Activated T-helper 17 cell treated with anti-CD3 and anti-CD28 coated beads, Interleukin-2, amount 50 U/mL, for 72 hours (primary cell): Measurements from ENCODE around the gene LCN6. TPM values are rescaled to one million over a fixed set of nuclear protein-coding genes. Genes with fewer than 3 reads are reported as not detected.
"Not testable (repeated sequence)": the region's sequence is repeated elsewhere in the genome, so short reads cannot be mapped to it uniquely, and the experiment has no call there.

ENCODE experiments used
- ATAC-seq: fragments of 150-1000 bp; cut with Tn5 transposase; replicated peaks from 2 replicates; pipeline ENCODE4 v1.10.0; 2021; ENCODE audit warnings: mild to moderate bottlenecking, moderate library complexity
- H3K27ac Mint-ChIP-seq: one replicate; pipeline ENCODE4 v1.8.0; 2022; ENCODE audit warnings: mixed read lengths
- H3K27me3 Mint-ChIP-seq: one replicate; pipeline ENCODE4 v1.8.0; 2022; ENCODE audit warnings: mixed read lengths
- H3K36me3 Mint-ChIP-seq: one replicate; pipeline ENCODE4 v1.8.0; 2022; ENCODE audit warnings: low read depth, mild to moderate bottlenecking, mixed read lengths
- H3K4me1 Mint-ChIP-seq: one replicate; pipeline ENCODE4 v1.8.0; 2022; ENCODE audit warnings: mixed read lengths
- H3K4me3 Mint-ChIP-seq: one replicate; pipeline ENCODE4 v1.8.0; 2022; ENCODE audit warnings: mild to moderate bottlenecking, mixed read lengths
- H3K9me3 Mint-ChIP-seq: one replicate; pipeline ENCODE4 v1.8.0; 2022; ENCODE audit warnings: mixed read lengths
- total RNA-seq, 2 donors: library from RNA; stranded (reverse); gene quantifications; one replicate each; pipeline ENCODE4 v1.2.3, GENCODE V29; 2022

LCN6 gene, protein sequence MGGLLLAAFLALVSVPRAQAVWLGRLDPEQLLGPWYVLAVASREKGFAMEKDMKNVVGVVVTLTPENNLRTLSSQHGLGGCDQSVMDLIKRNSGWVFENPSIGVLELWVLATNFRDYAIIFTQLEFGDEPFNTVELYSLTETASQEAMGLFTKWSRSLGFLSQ
- not detected for total RNA-seq

DNA sequence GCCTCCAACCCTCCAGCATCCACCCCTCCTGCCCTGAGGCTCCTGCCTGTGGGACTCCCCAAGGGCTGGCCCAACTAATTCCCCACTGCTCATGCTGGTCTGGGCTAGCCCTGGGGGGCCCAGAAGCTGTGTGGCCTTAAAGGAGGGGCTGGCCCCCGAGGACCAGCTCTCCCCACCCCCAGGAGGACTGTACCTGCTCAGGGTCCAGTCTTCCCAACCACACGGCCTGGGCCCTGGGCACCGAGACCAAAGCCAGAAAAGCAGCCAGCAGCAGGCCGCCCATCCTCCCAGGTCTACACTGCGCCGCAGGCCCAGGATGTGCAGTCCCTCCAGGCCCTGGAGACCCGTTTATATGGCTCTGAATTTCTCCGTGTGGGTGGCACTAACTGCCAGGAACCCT lies at the start of gene LCN6:
Gene LCN6 (minus strand): TSS at position 325 of the 400 bp plus-strand sequence. CDS start 42 bp downstream, at position 283.
- no peak within 1 kb of the TSS for H3K27ac Mint-ChIP-seq

DNA sequence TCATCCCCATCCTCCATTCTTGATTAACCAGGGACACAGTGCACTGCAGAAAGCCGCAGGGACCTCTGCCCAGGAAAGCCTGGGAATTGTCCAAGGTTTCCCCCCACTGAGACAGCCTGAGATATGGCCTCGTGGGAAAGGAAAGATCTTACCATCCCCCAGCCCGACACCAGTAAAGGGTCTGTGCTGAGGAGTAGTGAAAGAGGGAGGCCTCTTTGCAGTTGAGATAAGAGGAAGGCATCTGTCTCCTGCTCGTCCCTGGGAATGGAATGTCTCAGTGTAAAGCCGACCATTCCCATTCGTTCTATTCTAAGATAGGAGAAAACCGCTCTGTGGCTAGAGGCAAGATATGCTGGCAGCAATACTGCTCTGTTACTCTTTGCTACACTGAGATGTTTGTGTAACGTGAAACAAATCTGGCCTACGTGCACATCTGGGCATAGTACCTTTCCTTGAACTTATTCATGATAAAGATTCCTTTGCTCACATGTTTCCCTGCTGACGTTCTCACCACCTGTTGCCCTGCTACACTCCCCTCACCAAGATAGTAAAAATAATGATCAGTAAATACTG lies 48.5 kb upstream of the LCN6 start:
- H3K27ac Mint-ChIP-seq, ATAC-seq, H3K4me1 Mint-ChIP-seq, H3K9me3 Mint-ChIP-seq, H3K27me3 Mint-ChIP-seq, H3K4me3 Mint-ChIP-seq, H3K36me3 Mint-ChIP-seq: not testable (repeated sequence)

More for the DNA sequence above, at the start of gene LCN6:
- H3K36me3 Mint-ChIP-seq = no peaks in the 10 kb centered on the region
- no peak within 1 kb of the TSS for H3K4me3 Mint-ChIP-seq
- H3K27me3 Mint-ChIP-seq = peaks cover 6% of the 10 kb centered on the region
- no peak for ATAC-seq
- no peaks in the 10 kb centered on the region for H3K4me1 Mint-ChIP-seq
- H3K9me3 Mint-ChIP-seq = peaks cover 5% of the 10 kb centered on the region

DNA sequence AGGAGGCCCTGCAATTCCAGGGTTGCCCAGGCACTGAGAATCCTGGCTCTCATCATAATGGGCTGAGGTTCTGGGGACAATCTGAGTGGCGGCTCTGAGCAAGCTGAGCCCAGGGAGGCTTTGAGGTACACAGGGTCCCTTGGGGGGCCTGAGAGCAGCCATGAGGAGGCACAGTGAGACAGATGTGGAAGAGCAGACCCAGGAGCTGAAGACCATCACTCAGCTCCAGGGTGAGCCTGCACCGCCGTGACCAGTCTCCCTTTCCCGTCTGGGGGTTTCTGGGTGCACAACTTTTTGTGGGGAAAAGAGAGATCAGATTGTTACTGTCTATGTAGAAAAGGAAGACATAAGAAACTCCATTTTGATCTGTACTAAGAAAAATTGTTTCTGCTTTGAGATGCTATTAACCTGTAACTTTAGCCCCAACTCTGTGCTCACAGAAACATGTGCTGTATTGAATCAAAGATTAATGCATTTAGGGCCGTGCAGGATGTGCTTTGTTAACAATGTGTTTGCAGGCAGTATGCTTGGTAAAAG lies 48.0 kb upstream of the LCN6 start, which contains the start of gene CCDC183:
Gene CCDC183 (plus strand): TSS at position 101 of the 537 bp plus-strand sequence. CDS start 60 bp downstream, at position 161.
- H3K9me3 Mint-ChIP-seq = no peaks in the 10 kb centered on the region

DNA sequence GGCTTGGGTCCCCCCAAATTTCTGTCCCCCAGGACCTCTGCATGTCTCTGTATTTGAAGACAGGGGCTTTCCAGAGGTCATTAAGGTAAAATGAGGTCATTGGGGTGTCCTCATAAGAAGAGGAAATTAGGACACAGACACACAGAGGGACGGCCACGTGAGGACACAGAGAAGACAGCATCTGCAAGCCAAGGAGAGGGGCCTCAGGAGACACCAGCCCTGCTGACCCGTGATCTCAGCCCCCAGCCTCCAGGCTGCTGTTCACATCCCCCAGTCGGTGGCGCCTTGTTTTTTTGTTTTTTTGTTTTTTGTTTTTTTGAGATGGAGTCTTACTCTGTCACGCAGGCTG lies 46.6 kb upstream of the LCN6 start:
- Mint-ChIP-seq H3K4me1 (no peaks in the 10 kb centered on the region), H3K27me3 (no peaks in the 10 kb centered on the region), H3K4me3 (no peak overlapping the region), H3K36me3 (peaks cover 5% of the 10 kb centered on the region), H3K9me3 (no peaks in the 10 kb centered on the region), H3K27ac (no peak overlapping the region)
- ATAC-seq = no peak

More for the DNA sequence above, 48.0 kb upstream of the LCN6 start, which contains the start of gene CCDC183:
- Mint-ChIP-seq H3K27ac (no peak within 1 kb of the TSS), H3K27me3 (no peaks in the 10 kb centered on the region), H3K36me3 (peaks cover 5% of the 10 kb centered on the region), H3K4me1 (no peaks in the 10 kb centered on the region), H3K4me3 (no peak within 1 kb of the TSS)
- no peak for ATAC-seq

DNA sequence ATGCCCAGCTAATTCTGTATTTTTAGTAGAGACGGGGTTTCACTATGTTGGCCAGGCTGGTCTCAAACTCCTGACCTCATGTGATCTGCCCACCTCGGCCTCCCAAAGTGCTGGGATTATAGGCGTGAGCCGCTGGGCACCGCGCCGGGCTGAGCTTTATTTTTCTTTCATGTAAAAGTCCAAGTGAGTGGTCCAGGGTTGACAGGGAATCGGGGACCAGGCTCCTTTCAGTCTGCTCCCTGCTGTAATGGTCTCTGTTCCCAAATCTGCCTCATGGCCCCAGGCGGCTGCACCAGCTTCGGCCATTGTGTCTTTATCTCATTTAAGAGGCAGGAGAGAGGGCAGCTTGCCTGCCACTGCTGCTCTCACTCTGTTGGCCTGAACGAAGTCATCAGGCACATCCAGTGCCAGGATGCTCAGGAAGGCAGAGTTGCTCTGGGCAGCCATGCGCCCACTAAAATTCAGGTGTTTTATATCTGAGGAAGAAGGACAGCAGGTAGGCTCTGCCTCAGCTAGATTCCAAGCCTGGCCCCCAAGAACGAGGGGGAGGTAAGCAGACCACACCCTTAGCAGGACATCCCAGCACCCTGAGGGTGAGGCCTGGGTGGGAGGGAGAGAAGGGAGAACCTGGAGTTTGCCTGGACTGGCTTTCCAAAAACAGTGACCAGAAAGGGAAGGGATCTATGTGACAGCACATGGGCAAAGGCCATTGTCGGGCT lies 46.1 kb upstream of the LCN6 start:
- Mint-ChIP-seq H3K27ac (no peak overlapping the region), H3K36me3 (peaks cover 5% of the 10 kb centered on the region)

DNA sequence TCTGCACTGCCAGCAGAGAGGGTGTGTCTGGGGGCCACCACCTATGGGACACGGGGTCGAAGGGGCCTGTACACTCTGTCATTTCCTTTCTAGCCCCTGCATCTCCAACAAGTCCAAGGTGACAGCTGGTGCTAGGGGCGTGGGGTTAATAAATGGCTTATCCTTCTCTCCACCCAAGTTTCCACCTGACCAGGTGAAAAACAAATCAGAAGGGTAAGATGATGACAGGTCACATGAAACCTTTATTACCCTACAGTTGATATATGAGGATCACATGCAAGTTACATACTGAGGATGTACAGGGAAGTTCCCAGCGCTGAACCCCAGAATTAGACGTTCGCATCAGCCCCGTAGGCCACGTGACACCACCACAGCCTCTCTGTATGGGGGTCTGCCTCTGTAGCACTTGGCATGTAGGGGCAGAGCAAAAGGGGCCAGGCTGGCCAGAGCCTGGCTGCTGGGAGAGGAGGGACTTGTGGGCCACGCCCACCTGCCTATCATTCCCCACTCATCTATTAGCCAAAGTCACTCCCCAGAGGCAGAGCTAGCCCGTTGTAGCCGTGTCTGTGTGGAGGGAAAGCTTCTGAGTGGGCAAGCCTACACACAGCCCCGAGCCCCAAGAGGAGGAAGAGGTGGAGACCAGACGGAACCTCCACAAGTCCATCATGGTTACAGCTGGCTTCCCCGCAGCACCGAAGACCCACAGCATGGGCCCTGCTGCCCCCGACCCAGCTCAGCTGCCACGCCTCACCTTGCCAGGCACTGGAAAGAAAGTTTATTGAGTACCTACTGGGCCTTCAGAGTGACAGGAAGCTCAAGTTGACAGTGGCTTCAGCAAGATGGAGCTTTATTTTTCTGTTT lies 45.0 kb upstream of the LCN6 start:
- no peak for ATAC-seq
- Mint-ChIP-seq H3K4me3 (peak overlapping the region; percentile 19), H3K4me1 (peaks cover 4% of the 10 kb centered on the region)

More for the DNA sequence above, 46.1 kb upstream of the LCN6 start:
- H3K4me1 Mint-ChIP-seq = no peaks in the 10 kb centered on the region
- no peaks in the 10 kb centered on the region for H3K9me3 Mint-ChIP-seq
- no peak overlapping the region for H3K4me3 Mint-ChIP-seq
- ATAC-seq = no peak
- H3K27me3 Mint-ChIP-seq = no peaks in the 10 kb centered on the region

DNA sequence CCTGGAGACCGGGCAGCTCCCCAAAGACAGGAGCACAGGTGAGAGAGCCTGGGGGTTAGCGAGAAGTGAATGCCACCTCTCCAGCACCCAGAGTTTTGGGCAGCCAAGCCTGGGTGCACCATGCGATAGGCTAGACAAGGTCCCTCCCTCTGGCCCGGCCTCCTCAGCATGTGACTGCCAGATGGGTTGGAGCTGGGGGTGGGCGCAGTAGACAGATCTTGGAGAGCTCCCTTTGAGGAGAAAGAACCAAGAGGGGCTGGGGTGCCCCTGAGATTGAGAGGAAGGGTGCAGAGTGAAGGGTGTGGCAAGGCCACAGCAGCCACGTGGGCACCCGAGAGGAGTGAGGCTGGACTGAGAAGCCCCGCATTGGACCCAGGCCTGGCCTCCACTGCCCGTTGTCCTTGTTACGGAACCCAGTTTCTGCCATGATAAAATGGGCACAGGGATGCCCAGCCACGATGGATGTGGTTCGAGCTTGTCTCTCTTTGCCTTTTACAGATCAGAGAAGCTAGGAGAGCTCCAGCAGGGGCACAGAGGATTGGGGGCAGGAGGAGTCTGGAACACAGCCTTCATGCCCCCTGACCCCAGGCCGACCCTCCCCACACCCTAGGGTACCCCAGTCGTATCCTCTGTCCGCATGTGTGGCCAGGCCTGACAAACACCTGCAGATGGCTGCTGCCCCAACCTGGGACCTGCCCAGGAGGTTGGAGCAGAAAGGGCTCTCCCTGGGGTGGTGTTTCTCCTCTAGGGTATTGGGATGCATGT lies 44.2 kb upstream of the LCN6 start:
- peak overlapping the region; percentile 75 for H3K4me3 Mint-ChIP-seq
- H3K9me3 Mint-ChIP-seq = no peaks in the 10 kb centered on the region
- peaks cover 5% of the 10 kb centered on the region for H3K36me3 Mint-ChIP-seq
- no peak overlapping the region for H3K27ac Mint-ChIP-seq
- ATAC-seq = no peak
- no peaks in the 10 kb centered on the region for H3K27me3 Mint-ChIP-seq
- H3K4me1 Mint-ChIP-seq = peaks cover 12% of the 10 kb centered on the region

More for the DNA sequence above, 45.0 kb upstream of the LCN6 start:
- H3K27me3 Mint-ChIP-seq = no peaks in the 10 kb centered on the region
- H3K27ac Mint-ChIP-seq = peak overlapping the region; percentile 63
- no peaks in the 10 kb centered on the region for H3K9me3 Mint-ChIP-seq
- peaks cover 5% of the 10 kb centered on the region for H3K36me3 Mint-ChIP-seq

DNA sequence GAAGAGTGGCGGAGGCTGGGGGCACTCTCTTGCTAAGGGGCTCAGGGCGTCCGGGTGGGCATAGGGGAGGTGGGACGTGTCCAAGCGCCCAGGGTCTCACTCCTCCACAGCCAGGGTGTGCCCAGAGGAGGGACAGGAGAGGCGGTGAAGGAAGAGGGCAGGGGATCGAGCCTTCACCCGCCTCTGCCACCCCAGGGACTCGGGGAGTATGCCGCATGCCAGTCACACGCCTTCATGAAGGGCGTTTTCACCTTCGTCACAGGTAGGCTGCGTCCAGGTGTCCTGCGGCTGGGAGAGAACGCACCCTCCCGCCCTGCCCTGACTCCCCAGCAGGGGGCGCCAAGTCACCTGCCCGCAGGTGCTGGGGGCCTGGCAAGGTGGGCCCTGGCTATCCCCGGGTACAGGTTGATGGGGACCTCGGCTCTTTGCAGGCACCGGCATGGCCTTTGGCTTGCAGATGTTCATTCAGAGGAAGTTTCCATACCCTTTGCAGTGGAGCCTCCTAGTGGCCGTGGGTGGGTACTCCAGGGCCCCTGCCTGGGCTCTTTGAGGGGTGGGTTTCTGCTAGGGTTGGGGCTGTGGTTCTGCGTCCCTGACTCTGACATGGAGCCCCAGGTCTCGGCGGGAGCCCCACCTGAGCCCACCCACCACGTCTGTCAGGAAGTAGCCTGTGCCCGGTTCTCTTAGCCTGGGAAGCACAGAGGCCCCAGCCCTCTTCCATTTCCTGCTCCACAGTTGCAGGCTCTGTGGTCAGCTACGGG lies 43.4 kb upstream of the LCN6 start:
- peak; percentile 9 for ATAC-seq
- Mint-ChIP-seq H3K27ac (peak overlapping the region; percentile 48), H3K27me3 (no peaks in the 10 kb centered on the region), H3K9me3 (no peaks in the 10 kb centered on the region), H3K4me3 (peak overlapping the region; percentile 75), H3K36me3 (peaks cover 5% of the 10 kb centered on the region), H3K4me1 (peaks cover 13% of the 10 kb centered on the region)

DNA sequence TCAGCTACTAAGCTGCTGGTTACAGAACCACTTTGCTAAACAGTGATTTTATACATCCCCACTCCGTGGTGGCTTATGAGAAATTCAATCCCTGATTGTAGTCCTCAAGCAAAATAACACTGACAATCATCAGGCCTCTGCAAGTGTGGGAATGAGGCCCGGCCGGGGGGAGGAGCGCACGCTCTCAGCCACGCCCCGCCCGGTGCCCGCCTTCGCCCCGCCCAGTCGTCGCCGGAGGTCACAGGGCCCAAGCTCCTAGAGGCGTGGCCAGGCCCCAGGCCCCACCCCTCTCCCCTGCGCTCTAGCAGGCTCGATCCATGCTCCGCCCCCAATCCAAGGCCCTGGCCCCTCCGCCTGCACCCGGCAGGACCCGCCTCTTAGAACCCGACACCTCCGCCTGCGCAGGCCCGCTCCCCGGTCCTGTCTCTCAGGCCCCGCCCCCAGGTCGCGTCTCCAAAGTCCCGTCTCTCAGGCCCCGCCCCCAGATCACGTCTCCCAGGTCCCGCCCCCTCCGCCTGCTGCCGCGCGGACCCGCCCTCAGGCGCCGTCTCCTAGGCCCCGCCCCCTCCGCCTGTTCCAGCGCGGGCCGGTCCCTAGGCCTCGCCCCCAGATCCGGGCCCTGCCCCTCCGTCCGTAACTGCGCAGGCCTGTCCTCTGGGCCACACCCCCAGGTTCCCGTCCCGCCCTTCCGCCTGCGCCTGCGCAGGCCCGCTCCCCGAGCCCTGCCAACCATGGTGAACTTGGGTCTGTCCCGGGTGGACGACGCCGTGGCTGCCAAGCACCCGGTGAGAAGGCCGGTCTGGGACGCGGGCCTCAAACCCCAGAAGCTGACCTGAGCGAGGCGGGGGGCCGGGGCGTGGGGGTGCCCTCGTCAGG lies 42.6 kb upstream of the LCN6 start, which contains the start of gene TMEM141:
Gene TMEM141 (plus strand): TSS at position 705 of the 876 bp plus-strand sequence. CDS start 27 bp downstream, at position 732.
- Mint-ChIP-seq H3K4me1 (peaks cover 13% of the 10 kb centered on the region), H3K4me3 (peak within 1 kb of the TSS; percentile 75), H3K27ac (peak within 1 kb of the TSS; percentile 48), H3K36me3 (peaks cover 5% of the 10 kb centered on the region), H3K27me3 (no peaks in the 10 kb centered on the region), H3K9me3 (no peaks in the 10 kb centered on the region)
- ATAC-seq = peak; percentile 91

DNA sequence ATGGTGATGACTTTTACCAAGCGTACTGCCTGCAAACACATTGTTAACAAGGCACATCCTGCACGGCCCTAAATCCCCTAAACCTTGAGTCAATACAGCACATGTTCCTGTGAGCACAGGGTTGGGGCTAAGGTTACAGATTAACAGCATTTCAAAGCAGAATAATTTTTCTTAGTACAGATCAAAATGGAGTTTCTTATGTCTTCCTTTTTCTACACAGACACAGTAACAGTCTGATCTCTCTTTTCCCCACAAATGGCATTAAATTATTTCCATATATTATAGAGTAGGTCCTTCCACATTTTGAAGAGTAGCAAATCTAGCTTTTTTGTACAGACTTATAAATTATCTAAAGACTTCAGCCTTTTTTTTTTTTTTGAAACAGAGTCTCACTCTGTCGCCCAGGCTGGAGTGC lies 41.2 kb upstream of the LCN6 start:
- H3K36me3 Mint-ChIP-seq = peaks cover 5% of the 10 kb centered on the region
- peaks cover 18% of the 10 kb centered on the region for H3K4me1 Mint-ChIP-seq
- no peaks in the 10 kb centered on the region for H3K27me3 Mint-ChIP-seq
- ATAC-seq = no peak
- no peak overlapping the region for H3K4me3 Mint-ChIP-seq
- no peaks in the 10 kb centered on the region for H3K9me3 Mint-ChIP-seq
- no peak overlapping the region for H3K27ac Mint-ChIP-seq

DNA sequence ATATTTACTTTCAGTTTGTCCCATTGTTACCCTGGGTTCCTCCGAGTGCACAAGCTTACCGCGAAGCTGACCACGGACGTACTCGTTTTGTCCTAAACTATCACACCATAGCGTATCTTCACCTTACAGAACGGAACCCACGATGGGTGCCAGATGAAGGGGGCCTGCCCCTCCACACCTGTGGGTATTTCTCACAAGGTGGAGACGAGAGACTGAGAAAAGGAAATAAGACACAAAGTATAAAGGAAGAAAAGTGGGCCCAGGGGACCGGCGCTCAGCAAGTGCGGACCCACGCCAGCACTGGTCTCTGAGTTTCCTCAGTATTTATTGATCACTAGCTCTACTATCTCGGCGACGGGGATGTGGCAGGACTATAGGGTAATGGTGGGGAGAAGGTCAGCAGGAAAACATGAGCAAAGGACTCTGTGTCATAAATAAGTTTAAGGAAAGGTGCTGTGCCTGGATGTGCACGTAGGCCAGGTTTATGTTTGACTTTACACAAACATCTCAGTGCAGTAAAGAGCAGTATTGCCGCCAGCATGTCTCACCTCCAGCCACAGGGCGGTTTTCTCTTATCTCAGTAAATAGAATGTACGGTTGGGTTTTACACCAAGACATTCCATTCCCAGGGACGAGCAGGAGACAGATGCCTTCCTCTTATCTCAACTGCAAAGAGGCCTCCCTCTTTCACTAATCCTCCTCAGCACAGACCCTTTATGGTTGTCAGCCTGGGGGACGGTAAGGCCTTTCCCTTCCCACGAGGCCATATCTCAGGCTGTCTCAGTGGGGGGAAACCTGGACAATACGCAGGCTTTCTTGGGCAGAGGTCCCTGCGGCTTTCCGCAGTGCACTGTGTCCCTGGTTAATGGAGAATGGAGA lies 40.6 kb upstream of the LCN6 start:
- H3K4me3 Mint-ChIP-seq = peak overlapping the region; percentile 69
- H3K9me3 Mint-ChIP-seq, H3K36me3 Mint-ChIP-seq, H3K27ac Mint-ChIP-seq, H3K27me3 Mint-ChIP-seq, ATAC-seq: not testable (repeated sequence)
- peaks cover 18% of the 10 kb centered on the region for H3K4me1 Mint-ChIP-seq
